ENCODE results near the gene PDXK. TPM values are rescaled to one million over a fixed set of nuclear protein-coding genes. Genes with fewer than 3 reads are reported as not detected.

PDXK gene
- total and polyA plus RNA-seq, 2 of the 8 experiments (the other 6 are each of a cell fraction or from before 2014, with no cell fraction given), result 78.0 to 112 TPM

DNA sequence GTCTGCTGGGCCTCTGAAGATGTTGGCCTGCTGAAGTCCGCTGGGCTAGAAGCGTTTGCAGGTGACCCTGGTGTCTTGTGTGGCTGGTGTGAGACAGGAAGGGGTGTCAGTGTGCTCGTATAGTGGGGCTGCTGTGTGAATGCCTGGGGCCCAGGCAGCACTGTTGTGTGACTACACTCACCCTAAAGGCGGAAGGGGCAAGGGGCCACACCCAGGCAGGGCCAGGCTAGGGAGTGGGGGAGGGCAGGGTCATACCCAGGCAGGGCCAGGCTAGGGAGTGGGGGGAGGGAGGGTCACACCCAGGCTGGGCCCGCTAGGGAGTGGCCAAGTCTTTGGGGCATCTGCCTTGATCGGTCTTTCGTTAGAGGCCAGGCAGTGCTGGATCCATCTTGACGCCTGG, 25.0 kb downstream of the PDXK start (continued):
- TF ChIP-seq RAD21 (IDR thresholded peaks at IDR 0.05 in 1 of 2, conservative IDR thresholded peaks at IDR 0.05 in 1 of 2; ENCODE audit: low read depth in 2 of 2, low read length in 2 of 2), result no peak

Measured in H1 (cell line).